HG03558 (cell line): ENCODE results near the gene VMP1.
A peak's percentile ranks its signal among the peaks of the same experiment; 100 is the strongest.
"Not testable (repeated sequence)": the region's sequence is repeated elsewhere in the genome, so short reads cannot be mapped to it uniquely, and the experiment has no call there.

Experiments
- ATAC-seq: cut with Tn5 transposase; IDR thresholded peaks from one replicate; pipeline ENCODE4 v1.9.1; 2021; ENCODE audit warnings: moderate number of reproducible peaks; ENCODE audit not compliant: unreplicated experiment; ENCODE audit errors: extremely low read depth

The VMP1 gene

DNA sequence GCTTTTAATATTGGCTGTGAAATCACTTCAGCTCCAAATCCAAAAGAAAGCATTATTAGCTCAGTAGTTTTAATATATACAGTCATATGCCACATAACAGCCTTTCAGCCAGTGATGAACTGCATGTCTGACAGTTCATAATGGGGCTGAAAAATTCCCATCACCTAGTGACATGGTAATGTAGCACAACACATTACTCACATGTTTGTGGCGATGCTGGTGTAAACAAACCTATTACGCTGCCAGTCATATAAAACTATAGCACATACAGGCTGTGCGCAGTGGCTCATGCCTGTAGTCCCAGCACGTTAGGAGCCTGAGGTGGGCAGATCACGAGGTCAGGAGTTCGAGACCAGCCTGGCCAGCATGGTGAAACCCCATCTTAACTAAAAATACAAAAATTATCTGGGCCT is 93.1 kb downstream of the VMP1 start:
- ATAC-seq: no peak

DNA sequence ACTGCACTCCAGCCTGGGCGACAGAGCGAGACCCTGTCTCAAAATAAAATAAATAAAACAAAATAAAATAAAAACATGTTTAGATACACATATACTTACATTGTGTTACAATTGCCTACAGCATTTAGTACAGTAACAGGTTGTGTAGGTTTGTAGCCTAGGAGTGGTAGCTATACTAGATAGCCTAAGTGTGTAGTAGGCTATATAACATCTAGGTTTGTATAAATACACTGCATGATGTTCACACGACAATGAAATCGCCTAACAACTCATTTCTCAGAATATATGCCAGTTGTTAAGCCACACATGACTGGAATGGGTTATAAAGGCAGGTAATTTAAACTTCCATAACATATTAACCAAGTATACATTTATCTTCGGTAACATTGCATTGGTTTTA is 94.7 kb downstream of the VMP1 start:
- no peak for ATAC-seq

DNA sequence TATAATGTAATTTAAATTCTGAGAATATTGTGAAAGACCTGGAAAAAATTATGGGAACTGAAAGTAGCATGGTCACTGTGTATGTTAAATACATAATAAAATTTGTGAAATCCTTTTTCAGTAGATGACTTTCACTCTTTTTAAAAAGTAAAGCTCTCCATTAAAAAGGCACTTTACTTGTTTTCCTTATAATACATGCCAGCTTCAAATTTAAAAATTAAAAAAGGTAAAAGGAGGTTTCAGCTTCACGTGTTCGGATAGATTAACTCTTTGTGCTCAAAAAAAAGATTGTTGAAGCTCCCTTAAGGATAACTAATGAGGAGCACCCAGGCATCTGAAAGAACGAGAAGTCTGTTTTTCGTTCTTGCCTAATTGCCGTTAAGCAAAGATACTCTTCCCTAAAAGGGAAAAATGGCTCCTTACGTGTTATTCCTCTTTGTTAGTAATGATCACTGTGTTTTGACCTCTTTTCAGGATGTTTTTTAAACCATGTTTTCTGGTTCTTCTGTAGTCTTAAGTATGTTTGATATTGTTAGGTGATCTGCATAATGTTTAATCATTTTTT is 97.5 kb downstream of the VMP1 start:
- no peak for ATAC-seq

DNA sequence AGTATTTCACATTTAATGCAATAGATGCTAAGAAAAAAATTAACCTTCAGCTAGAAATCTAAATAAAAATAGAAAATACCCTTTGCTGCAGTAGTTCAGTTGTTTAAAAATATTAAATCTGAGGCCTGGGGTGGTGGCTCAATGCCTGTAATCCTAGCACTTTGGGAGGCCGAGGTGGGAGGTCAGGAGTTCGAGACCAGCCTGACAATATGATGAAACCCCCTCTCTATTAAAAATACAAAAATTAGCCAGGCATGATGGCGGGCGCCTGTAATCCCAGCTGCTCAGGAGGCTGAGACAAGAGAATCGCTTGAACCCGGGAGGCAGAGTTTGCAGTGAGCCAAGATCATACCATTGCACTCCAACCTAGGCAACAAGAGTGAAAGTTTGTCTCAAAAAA is 98.9 kb downstream of the VMP1 start:
- not testable (repeated sequence) for ATAC-seq

DNA sequence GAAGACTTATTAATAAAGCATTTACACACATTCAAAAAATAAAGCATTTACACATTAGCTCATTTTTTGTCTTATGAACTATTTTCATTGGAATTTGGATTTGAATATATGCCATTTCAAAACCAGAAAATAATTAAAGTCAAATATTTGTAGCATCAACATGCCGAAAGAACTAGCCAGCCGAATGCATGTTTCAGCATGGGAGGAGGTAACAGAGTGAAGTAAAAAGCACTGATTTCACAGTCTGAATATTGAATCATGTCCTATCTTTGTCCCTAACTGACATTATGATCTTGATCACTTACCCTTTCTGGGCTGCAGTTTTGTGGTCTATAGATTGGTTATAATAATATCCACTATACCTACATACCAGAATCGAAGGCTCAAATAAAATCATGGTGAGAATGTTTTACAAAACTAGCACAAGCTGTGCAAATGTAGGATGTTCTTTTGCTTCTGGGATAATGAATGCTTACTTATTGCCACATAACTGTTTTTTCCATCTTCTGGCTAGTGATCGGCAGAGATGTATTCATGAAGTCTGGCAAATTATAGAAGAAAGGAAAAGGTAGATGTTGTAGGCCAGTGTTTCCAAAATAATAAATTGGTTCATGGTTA is 100.5 kb downstream of the VMP1 start:
- no peak for ATAC-seq

DNA sequence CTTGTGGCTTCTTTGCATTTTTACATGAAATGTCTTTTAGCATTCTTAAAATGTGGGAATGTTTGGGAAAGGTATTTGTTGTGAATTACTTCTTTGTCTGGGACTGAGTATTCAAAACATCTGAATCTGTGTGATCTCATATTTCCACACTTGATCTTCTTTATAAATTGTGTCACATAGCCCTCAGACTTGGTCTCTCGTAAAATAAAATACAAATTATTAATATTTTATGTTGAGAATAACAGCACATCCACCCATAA is 103.4 kb downstream of the VMP1 start:
- no peak for ATAC-seq

DNA sequence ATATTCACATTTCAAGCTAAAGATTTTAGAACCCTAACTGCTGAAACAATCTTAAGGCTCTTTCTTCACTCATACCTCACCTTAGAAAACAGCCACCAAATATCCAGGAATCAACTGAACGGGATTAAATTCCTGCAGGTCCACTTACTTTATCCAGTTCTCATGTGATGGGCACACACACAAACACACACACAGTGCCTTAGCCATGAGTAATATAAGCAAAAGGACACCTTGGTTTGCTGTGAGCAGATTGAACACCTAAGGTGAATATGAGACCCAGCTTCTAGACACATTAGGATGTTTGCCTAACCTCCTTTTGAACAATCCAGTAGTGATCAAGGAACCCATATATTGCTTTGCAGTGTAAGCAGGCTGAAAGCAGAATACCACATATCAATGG is 103.8 kb downstream of the VMP1 start:
- ATAC-seq: no peak

DNA sequence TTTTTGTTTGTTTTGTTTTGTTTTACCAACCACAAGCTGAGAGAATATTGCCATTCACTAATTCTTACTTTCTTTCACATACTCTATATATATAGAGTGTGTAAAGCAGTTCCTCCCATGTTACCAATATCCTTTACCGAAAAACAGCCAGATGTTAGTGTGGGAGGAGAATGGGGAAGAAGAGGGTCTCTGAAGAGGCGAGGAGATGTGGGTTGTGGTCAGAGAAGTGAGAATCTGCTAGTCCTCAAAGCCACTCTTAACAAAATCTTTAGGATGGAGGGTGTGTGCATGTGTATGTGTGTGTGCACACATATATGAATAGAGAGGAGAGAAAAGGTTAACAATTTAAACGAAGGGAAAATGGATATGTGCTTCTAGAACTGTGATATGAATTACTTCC is 104.7 kb downstream of the VMP1 start:
- ATAC-seq: no peak

DNA sequence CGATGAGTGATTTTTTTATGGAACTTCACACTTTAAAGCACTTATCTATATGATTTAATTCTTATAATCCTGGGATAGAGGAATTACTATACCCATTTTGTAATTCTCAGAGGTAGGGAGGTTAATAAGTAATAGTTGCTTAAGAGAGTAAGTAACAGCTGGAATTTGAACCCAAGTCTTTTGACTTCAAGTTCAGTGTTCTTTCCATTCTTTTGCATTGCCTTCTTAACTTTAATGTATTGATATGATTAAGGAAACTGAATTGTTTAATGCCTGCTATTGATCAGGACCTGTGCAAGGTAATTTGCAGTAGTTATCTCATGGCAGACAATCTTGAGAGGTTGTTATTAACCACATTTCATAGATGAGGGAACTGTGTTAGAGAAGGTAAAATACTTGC is 106.8 kb downstream of the VMP1 start:
- no peak for ATAC-seq

DNA sequence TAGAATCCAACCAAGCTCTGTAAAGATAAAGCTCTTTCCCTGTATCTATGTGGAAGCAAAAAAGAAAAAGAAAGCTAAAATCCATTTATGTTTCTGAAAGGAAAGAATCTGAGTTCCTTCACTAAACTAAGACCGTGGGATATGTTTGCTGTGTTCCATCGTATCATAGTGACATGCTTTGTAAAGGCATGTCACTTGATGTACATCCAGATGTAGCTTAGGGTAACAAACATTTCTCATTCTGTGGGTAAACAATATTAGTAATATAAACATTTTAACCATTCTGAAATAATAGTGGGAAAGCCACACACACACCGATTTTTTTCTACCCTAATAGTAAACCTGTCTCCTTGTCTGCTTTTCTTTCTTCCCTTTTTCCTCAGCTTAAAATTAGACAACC is 107.2 kb downstream of the VMP1 start:
- ATAC-seq: no peak

DNA sequence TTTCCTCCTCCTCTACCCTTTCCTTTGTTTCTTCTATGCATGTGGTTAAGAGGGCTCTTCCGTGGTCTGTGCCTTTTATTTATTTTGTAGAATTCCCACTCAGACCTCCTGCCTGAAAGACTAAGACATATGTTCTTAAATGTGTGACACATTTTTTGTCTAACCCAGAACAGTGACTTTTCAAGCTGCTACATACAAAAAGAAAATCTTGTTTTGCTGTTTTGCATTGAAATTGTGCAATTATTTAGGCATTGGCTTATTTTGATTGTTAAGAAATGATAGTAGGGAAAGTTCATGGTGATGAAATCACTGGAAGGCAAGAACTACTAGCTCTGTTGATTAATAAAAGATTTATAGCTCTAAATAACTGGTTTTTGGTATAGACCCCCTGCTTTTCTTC is 108.5 kb downstream of the VMP1 start:
- no peak for ATAC-seq

DNA sequence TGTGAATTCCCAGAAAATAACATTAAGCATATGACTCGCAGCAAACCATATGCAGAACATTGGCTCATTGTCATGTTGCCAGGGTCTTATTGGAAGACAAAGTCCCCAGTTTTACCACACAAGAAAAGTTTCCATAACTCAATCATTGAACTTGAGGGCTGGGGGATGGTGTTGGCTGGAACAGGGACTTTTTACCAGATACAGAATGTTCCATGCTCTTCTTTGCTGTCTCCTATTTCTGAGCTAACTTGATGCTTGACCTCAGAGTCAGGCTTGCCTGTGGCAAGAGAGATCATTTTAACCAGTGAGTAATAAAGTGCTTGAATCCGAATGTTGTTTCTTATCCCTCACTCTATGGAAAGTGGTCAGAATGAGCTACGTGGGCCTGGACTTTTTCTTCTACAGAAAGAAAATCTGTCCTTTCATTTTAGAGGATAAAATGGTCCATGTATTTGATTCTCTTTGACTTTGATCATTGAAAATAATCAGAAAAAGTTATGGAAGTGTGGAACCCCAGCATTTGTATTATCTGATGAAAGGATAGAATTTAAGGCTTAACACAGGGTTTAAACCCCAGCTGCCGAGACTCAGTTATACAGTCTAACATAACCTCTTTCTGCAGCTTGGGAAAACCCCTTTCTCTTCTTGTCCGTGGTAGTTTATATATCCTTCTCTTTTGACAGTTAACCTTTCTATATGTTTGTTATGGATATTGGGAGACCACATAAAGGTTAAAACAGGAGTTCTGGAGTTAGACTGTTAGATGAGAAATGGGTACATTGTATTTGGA is 118.3 kb downstream of the VMP1 start:
- no peak for ATAC-seq

DNA sequence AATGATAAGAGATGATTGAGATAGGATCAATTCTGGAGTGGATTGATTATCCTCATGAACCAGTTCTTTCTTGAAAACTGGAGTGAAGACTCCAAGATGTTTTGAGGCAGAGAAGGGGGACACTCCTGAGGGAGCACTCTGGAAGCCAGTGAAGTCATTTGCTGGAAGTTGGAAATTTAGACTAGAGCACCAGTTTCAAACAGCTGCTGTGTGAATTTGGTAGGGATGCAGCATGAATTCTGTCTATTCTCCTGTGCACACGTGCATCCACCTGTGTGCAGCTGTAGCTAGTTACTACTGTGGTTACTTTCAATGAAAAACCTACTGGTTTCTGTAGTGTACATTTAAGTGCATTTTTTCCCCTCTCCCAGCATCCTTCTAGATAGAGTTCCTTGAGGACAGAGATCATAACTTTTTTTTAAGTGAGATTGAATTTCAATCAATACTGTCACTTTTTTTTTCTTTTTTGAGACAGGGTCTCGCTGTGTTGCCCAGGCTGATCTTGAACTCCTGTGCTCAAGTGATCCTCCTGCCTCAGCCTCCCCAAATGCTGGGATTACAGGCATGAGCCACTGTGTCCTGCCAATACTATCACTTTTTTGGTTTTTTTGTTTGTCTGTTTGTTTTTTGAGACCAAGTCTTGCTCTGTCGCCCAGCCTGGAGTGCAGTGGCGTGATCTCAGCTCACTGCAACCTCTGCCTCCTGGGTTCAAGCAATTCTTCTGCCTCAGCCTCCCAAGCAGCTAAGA is 119.4 kb downstream of the VMP1 start:
- no peak for ATAC-seq

DNA sequence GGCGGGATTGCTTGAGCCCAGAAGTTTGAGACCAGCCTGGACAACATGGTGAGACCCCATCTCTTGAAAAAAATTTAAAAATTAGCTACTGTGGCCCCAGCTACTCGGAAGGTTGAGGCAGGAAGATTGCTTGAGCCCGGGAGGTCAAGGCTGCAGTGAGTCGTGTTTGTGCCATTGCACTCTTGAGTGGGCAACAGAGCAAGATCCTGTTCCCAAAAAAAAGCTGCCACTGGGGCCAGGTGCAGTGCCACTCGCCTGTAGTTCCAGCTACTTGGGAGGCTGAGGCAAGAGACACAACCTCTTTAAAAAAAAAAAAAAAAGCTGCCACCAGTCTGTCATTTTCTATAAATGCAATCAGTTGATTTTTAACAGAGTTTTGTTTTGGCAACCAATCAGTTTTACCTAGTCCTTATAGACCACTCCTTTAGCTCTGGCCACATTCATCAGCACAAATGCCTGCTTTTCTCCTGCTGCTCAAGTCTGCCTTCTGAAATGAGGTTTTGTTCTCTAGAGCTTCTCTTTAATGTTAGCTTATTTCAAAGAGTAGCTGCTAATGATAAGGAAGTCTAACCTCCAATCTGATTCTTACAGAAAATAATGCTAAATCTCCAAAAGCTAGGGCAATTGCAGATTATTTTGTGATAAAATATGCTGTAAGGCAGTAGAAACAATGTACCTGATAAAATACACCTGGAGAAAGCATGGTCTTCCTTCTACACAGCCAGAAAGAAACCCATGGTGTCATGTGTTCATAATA is 120.4 kb downstream of the VMP1 start:
- ATAC-seq: no peak

DNA sequence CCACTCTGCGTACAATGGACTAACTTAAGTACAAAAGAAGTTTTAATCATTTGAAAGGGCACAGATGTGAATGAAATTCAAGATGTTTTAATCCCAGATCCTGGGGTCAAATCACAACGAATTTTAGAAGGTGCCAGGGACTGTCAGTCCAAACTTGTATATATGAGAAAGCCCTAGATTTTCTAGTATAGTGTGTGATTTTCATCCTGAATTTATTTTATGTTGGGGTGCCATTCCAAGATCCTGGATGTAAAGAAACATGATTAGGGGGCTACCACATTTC is 121.0 kb downstream of the VMP1 start:
- no peak for ATAC-seq

DNA sequence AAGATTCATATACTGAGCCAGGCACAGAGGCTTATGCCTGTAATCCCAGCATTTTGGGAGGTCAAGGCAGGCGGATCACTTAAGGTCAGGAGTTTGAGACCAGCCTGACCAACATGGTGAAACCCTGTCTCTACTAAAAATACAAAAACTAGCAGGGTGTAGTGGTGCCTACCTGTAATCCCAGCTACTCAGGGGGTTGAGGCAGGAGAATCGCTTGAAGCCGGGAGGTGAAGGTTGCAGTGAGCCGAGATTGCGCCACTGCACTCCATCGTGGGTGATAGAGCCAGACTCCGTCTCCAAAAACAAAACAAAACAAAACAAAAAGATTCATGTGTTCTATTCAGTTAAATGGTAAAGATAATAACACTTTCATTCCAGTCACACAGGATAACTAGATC is 121.4 kb downstream of the VMP1 start:
- not testable (repeated sequence) for ATAC-seq

DNA sequence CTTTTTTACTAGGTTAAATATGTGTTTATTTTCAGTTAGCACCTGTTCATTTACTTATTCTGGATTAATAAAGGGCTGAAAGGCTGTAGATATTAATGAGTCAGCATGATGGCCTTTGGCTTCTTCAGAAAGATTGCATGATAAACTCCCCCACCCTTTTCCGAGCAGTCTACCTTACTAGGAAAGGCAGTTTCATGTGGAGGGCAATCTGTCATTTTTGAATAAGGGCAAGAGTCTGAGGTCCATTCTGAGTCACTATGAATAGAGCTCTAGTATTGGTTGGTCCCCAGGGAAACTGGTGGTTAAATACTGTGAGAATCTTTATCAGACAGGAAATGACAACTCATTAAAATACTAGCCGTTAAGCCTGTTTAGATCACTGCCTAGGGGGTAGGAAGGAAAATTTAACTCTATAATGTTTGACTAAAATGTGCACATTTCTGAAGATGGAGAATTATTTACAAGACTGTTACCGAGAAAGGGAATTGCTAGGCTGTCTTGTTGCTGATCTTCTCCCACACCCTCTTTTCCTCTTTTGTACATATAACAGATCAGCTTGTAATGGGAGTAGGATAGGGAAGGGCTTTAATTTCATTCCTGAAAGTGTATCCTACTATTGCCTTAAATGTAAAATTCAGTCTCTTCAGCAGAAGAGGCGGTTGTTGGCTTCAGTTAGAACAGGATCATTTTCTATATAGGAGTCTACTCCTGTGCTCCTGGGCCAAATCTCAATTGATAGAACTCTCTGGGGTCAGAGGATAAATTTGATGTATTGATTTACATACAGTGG is 122.0 kb downstream of the VMP1 start:
- ATAC-seq: peak; percentile 63

DNA sequence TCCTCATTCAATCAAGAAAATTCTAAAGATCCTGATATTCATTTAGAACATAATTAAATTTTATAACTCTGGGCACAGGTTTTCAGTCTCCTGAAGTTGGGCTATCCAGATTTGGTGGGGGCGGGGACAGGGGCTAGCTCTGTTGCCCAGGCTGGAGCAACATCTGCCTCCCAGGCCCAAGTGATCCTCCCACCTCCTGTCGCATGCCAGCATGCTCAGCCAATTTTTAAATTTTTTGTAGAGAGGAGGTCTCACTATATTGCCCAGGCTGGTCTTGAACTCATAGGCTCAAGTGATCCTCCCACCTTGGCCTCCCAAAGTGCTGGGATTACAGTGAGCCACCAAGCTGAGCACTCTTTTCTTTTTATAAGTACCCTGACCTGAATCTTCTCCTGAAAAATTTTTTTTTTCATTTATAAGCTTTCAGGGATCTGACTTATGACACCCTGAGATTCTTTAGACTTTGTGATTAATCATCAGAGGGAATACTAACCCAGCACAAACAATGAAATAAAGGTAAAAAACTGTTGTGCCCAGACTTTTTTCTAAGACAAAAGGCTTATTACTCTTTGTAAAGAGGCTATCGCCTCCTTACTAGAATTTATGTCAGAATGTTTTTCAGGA is 122.7 kb downstream of the VMP1 start:
- ATAC-seq: no peak

DNA sequence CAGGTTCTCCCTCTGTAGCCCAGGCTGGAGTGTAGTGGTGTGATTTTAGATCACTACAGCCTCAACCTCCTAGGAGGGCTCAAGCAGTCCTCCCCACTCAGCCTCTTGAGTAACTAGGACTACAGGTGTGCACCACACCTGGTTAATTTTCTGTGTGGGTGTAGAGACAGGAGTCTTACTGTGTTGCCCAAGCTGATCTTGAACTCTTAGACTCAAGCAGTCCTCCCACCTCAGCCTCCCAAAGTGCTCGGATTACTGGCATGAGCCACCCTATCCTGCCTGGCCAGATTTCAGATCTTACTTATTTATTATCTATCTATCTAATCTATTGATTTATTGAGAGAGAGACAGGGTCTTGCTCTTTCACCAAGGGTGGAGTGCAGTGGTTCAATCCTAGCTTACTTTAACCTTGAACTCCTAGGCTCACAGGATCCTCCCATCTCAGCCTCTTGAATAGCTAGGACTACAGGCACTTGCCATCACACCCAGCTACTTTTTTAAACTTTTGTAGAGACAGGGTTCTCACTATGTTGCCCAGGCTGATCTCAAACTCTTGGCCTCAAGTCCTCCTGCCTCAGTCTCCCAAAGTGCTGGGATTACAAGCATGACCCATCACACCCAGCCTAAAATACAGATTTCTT is 123.5 kb downstream of the VMP1 start:
- no peak for ATAC-seq
